OCI-LY3 (cell line): Measurements from ENCODE around the gene OR2C1.

Source experiments
- CTCF ChIP-seq: fragments of 200-600, 300-600 bp; sonication (generic); IDR thresholded peaks from 2 replicates; pipeline ENCODE4 v1.5.1; 2014; ENCODE audit warnings: antibody characterized with exemption, low read length, low read depth
- EZH2phosphoT487 ChIP-seq: fragments of 200-600 bp; shearing (Covaris generic); IDR thresholded peaks from 2 replicates; pipeline ENCODE4 v1.6.1; 2018; ENCODE audit warnings: antibody characterized with exemption, mixed run types, low read depth

GRCh38 chr16:3356118-3356517, 429 bp downstream of the OR2C1 start:
- TF ChIP-seq CTCF (no peak), EZH2phosphoT487 (no peak)
